Pulmonary artery endothelial cell (primary cell): ENCODE measurements around the gene FRYL. TPM values are rescaled to one million over a fixed set of nuclear protein-coding genes. Genes with fewer than 3 reads are reported as not detected.
"Not testable (repeated sequence)": the region's sequence is repeated elsewhere in the genome, so short reads cannot be mapped to it uniquely, and the experiment has no call there.

ENCODE experiments used
- DNase-seq: peaks from one replicate; pipeline ENCODE4 v3.0.0-alpha.2; 2011; ENCODE audit warnings: low read depth, low spot score
- total RNA-seq: library from RNA; depleted of rRNA; stranded (reverse); fragments of >200 nt; gene quantifications from 2 replicates; pipeline ENCODE4 v1.2.3, GENCODE V29; 2014

Gene FRYL
- total RNA-seq, 1 donor from 2014 or later: 90.3 TPM

DNA sequence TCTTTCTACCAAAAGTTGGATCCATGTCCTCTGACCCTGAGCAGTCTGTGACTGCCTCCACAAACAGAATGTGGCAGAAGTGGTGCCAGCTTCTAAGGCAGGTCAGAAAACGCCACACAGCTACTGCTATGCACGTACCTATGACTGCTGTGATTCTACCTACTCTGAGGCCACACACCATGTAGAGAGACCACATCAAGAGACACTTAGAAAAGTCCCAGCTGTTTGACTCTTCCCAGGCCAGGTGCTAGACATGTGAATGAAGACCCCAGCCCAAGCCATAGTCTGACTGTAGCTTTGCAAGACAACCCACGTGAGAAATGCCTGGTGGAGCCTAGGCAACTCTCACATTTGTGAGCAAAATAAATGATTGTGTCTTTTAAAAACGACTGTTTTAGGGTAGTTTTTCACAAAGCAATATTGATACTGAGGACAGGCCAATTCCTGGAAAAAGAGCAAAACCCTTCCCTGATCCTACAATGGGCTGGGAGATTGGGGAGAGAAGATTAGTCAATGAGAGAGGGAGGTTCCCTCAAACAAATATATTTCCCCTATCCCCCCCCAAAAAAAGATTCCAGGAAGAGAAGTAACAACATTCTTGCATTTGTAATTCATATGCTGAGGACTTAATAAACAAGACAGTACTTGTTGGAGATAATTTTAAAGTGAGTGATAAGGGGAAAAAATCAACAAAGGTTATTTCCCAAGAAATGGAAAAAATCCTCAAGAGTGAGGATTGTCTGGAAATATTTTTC is 33.3 kb downstream of the FRYL start:
- DNase-seq: no peak

DNA sequence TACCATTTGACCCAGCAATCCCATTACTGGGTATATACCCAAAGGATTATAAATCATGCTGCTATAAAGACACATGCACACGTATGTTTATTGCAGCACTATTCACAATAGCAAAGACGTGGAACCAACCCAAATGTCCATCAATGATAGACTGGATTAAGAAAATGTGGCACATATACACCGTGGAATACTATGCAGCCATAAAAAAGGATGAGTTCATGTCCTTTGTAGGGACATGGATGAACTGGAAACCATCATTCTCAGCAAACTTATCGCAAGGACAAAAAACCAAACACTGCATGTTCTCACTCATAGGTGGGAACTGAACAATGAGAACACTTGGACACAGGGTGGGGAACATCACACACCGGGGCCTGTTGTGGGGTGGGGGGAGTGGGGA is 34.9 kb downstream of the FRYL start:
- not testable (repeated sequence) for DNase-seq

DNA sequence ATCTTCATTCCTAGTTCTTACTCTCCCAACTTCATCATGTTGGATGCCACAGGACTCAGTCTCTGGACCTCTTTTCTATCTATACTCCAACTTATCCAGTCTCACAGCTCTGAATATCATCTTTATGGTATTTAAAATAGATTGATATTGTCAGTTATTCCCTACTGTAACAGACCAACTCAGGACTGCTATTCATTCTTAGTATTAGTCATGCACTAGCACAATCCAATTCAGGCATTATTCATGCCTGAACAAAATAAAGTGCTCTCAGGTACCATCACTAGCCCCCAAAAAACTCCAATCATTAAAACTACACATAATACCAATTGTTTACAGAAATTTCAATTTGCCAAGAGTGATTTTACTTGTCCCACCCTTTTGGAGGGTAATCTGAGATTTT is 37.7 kb downstream of the FRYL start:
- DNase-seq: no peak

DNA sequence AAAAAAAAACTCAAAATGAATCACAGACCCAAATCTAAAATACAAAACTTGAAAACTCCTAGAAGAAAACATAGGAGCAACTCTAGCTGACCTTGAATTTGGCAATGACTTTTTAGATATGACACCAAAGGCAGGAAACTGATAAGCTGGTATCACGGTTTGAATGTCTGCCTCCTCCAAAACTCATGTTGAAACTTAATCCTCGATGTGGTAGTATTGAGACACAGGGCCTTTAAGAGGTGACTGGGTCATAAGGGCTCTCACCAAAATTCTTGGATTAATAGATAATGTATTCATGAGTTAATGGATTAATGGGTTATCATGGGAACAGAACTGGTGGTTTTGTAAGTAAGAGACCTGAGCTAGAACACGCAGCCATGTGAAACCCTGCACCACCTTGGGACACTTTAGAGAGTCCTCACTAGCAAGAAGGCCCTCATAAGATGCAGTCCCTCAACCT is 40.5 kb downstream of the FRYL start:
- no peak for DNase-seq

DNA sequence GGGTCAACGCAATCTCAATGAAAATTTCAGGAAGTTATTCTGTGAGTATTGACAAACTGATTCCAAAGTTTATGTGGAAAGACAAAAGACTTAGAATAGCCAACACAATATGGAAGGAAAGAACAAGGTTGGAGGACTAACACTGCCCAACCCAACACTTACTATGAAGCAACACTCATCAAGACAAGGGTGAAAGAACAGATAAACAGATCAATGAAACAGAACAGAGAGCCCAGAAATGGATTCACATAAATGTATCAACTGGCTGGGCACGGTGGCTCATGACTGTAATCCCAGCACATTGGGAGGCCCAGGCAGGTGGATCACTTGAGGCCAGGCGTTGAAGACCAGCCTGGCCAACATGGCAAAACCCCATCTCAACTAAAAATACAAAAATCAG is 41.2 kb downstream of the FRYL start:
- DNase-seq: no peak

DNA sequence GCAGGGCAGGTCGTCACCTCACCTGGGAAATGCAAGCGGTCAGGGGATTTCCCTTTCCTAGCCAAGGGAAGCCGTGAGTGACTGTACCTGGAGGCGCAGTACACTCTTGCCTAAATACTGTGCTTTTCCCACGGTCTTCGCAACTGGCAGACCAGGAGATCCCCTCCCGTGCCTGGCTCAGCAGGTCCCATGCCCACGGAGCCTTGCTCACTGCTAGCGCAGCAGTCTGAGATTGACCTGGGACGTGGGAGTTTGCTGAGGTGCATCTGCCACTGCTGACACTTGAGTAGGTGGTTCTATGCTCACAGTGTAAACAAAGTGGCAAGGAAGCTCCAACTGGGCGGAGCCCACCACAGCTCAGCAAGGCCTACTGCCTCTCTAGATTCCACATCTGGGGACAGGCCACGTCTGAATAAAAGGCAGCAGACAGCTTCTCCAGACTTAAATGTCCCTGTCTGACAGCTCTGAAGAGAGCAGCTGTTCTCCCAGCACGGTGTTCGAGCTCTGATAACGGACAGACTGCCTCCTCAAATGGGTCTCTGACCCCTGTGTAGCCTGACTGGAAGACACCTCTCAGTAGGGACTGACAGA is 51.1 kb downstream of the FRYL start:
- DNase-seq: not testable (repeated sequence)

DNA sequence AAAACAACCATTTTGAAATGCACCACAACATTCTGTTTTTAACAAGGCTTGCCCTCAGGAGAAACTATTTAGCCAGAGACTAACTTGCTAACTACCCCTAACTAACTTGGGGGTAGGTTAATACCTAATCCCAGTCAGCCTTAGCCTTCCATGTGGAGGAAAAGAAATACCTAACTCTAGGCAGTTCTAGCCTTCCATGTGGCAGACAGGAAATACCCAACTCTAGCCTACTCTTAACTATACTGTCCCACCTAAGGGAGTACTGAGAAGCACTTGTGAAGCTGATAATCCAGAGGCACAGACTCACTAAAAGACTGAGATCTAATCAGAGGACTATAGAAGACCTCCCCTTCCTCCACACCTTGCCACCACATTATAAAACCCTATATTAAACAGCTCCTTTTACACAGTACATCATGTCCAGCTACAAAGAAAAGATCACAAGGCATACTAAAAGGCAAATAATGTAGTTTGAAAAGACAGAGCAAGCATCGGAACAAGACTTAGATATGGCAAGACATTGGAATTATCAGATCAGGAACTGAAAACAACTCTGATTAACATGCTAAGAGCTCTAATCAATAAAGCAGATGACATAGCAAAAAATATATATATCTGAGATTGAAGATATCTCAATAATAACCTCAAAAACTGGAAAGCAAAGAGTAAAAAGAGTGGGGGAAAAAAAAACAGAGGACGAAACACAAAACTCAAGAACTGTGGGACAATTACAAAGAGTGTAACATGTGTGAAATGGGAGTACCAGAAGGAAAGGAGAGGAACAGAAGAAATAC is 52.2 kb downstream of the FRYL start:
- no peak for DNase-seq

DNA sequence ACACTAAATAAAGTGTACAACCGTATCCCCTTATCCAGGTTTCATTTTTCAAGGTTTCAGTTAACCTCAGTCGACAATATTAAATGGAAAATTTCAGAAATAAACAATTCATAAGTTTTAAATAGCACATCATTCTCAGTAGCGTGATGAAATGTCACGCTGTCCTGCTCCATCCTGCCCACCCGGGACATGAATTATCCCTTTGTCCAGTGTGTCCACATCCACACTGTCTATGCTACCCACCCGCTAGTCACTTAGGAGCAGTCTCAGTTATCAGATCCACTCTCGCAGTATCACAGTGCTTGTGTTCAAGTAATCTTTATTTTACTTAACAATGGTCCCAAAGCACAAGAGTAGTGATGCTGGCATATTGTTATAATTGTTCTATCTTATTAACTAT is 54.7 kb downstream of the FRYL start:
- no peak for DNase-seq

DNA sequence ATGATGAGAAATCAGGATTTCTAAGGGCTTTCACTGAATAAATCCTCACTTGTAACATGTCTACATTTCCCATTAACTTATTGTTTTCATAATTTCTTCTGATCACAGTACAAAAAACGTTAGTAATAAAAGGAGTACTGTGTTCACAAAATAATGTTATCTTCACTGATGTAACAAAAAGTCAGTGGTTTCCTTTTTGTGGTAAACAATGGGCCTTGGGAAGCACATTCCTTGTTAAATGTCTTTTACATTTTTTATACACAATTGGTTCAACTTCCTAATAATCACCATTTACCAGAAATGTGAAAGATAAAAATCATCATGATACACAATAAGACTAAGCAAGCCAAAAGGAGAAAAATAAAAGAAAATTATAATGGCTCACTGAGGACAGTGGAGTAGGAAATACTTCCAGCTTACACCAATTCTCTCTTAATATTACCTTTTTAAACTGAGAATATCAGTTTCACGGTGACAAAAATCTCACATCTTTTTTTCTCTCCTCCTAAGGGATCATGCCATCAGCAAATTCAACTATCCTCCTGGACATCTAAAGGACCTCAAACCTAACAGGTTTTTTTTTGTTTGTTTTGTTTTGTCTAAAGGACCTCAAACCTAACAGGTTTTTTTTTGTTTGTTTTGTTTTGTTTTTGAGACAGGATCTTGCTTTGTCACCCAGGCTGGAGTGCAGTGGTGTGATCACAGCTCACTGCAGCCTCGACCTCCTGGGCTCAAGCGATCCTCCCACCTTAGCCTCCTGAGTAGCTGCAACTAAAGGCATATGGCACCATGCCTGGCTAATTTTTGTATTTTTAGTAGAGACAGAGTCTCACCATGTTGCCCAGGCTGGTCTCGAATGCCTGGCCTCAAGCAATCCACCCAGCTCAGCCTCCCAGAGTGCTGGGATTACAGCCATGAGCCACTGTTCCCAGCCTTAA is 57.3 kb downstream of the FRYL start:
- peak; percentile 68 for DNase-seq

DNA sequence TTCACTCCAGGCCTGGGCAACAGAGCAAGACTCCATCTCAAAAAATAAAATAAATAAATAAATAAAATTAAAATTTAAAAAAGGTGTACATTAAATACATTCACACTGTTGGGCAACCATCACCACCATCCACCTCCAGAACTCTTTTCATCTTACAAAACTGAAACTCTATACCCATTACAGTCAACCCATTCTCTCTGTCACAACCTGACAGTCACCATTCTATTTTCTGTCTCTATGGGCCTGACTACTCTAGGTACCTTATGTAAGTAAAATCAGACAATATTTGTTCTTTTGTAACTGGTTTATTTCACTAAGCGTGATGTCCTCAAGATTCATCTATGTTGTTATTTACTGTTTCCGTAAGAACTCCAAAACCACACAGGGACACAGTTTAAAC is 59.6 kb downstream of the FRYL start:
- no peak for DNase-seq

DNA sequence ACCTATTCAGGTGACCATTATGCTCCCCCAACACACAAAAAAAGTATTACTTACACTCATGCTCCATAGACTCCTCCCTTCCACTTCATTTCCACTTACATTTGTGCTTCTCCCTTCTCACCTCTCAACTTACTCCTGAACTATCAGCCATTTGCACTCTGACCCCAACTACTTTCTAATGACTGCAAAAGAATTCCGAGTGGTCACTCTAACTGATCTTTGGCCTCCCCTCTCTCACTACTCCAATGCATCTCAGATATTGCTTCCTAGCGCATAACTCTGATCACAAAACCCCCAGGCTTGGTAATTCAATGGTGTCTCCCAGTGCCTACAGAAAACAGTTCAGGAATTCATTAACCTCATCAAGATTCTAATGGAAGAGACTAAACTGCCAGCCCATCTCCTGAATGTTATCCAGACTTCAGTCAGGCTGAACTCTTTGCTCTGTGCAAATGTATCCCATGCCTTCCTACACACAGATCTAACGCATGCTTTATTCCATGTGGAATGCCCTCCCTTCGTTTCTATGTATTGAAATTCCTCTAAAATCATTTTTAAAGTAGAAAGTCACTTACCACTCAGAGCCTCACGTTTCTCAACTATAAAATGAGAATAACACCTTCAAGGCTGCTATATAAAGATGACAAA is 61.1 kb downstream of the FRYL start:
- no peak for DNase-seq

DNA sequence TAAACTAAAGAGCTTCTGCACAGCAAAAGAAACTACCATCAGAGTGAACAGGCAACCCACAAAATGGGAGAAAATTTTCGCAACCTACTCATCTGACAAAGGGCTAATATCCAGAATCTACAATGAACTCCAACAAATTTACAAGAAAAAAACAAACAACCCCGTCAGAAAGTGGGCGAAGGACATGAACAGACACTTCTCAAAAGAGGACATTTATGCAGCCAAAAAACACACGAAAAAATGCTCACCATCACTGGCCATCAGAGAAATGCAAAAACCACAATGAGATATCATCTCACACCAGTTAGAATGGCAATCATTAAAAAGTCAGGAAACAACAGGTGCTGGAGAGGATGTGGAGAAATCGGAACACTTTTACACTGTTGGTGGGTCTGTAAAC is 63.8 kb downstream of the FRYL start:
- DNase-seq: not testable (repeated sequence)

DNA sequence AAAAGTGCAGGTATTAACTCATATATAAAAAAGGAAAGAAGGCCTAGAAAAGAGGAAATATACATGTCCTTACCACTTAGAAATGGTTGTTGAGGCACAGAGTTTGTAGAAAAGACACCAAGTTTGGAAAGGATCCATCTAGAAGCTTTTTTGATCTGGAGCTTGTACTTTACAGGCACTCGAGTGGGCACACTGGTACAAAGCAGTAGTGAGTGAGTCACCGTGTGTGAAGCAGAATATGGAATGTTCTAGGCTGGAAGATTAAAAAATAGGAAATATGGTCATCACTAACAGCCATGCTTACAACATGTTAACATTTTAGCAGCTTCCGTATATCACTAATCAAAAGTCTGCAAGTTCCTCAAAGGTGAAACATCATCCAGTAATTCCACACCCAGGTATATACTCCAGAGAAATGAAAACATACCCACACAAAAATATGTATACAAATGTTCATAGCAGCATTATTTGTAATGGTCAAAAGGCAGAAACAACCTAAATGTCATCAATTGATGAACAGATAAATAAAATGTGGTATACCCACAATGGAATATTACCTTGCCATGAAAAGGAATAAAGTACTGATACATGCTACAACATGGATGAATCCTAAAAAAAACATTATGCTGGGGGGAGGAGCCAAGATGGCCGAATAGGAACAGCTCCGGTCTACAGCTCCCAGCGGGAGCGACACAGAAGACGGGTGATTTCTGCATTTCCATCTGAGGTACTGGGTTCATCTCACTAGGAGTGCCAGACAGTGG is 69.5 kb downstream of the FRYL start:
- no peak for DNase-seq

DNA sequence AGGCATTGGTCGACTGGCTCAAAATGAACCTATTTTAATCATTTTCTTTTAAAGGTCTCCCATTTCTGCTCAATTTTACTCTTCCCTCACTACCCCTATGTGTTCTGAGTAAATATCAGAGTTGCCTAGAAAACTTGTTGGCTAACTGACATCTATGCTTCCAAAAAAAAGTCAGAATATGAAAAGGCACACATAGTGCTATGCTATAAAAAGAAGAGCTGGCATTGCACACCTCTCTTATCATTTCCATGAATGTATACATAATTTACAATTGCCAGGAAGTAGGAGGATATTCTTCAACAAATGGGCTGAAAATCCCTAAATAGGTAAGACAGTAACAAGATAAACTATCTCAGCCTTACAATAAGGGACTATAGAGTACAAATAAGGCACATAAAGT is 70.2 kb downstream of the FRYL start:
- no peak for DNase-seq

DNA sequence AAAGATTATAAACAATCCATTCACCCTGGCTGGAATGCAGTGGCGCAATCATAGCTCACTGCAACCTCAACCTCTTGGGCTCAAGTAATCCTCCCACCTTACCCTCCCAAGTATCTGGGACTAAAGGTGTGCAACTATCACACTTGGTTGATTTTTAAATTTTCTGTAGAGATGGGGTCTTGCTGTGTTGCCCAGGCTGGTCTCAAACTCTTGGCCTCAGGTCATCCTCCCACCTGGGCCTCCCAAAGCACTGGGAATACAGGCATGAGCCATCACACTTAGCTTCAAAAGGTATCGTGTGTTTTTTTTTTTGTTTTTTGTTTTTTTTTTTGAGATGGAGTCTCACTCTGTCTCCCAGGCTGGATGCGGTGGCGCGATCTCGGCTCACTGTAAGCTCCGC is 71.5 kb downstream of the FRYL start:
- DNase-seq: no peak

DNA sequence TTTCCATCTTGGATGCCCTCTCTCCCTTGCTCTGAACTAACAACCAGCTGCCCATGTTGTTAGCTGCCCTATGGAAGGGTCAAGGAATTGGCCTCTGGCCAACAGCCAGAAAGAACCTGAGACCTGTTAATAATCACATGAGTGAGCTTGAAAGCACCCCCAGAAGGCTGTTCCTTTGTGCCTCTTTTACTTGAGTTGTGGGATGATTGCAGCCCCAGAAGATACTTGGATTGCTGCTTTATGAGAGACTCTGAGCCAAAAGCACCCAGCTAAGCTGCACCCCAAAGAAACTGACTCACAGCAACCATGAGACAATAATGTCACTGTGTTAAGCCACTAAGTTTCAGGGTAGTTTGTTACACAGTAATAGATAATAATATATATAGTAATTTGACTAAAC is 73.3 kb downstream of the FRYL start:
- DNase-seq: no peak

DNA sequence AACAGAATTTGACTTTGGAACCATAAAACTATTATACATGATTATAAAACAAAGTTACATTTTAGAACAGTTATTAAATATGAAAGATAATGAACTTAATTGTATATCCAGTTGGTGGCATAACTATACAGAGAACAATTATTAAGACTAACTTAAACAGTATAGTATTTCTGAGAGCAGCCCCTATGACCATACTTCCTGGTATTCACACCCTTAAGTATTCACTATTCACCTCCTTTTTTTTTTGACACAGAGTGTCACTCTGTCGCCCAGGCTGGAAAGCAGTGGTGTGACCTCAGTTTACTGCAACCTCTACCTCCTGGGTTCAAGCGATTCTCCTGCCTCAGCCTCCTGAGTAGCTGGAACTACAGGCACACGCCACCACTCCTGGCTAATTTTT is 74.5 kb downstream of the FRYL start:
- no peak for DNase-seq

DNA sequence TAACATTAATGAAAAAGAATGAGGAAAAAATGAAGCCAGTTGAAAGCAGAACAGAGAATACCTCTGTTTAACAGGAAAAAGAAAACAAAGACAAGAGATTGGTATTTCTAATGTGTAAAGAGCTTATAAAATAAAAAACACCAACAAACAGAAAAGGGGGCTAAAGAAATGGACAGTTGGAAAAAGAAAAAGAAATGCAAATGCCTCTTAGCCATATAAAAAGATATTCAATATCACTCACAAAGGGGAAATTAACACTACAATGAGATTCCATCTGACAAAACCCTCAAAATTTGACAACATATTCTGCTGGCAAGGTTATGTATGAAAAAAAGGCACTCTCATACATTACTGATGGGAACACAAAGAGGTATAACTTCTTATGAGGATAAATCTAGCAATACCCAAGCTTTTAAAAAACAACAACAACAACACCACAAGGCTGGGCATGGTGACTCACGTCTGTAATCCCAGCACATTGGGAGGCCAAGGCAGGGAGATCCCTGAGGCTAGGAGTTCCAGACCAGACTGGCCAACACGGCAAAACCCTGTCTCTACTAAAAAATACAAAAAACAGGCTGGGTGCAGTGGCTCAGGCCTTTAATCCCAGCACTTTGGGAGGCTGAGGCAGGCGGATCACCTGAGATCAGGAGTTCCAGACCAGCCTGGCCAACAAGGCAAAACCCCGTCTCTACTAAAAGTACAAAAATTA is 75.8 kb downstream of the FRYL start:
- DNase-seq: no peak

DNA sequence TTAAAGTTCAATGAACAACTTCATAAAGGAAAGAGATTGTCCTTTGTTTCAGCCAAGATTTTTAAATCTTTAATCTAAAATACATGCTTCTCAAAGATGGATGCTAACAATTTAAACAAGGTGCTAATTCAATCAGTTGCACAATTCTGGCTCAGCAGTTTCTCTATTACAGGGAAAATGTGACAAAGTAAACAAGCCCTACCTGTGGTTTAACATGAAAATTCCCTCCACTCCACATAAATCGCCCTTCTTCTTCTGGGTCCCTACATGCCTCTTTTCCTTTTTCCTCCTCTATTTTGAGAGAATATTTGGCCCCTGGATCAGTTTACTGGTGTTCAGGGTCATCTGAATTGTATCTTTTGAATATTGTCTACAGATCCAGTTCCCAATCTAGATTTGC is 80.6 kb downstream of the FRYL start:
- DNase-seq: no peak
